AG09319 (cell line): ENCODE results near the gene MX1.

Experiments used
- DNase-seq: peaks from one replicate; pipeline ENCODE4 v3.0.0-alpha.2; 2010; ENCODE audit warnings: low read depth; ENCODE audit errors: extremely low read depth
- TF ChIP-seq, protein P1 (sequence below): IDR thresholded peaks from 2 replicates; pipeline ENCODE4 v1.5.1; 2011; ENCODE audit warnings: low read depth, mild to moderate bottlenecking, inconsistent platforms, low read length, moderate library complexity

The MX1 gene

DNA sequence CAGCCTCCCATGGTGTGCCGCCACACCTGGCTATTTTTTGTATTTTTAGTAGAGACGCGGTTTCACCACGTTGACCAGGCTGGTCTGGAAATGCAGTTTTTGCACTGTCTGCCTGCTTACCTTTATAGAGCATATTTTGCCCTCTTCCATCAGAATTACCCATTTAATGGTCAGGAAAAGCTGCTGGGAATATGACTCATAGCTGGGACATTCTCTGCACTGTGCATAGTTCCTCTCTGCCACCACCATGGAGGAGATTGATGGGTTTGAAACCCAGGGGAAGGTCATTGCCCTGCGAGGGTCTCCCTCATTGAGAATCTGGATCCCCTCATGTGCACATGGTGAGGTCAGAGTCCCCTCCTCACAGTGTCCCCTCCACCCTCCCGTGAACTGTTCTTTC is 32.1 kb downstream of the MX1 start:
- TF ChIP-seq, protein P1, sequence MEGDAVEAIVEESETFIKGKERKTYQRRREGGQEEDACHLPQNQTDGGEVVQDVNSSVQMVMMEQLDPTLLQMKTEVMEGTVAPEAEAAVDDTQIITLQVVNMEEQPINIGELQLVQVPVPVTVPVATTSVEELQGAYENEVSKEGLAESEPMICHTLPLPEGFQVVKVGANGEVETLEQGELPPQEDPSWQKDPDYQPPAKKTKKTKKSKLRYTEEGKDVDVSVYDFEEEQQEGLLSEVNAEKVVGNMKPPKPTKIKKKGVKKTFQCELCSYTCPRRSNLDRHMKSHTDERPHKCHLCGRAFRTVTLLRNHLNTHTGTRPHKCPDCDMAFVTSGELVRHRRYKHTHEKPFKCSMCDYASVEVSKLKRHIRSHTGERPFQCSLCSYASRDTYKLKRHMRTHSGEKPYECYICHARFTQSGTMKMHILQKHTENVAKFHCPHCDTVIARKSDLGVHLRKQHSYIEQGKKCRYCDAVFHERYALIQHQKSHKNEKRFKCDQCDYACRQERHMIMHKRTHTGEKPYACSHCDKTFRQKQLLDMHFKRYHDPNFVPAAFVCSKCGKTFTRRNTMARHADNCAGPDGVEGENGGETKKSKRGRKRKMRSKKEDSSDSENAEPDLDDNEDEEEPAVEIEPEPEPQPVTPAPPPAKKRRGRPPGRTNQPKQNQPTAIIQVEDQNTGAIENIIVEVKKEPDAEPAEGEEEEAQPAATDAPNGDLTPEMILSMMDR, result no peak
- no peak for DNase-seq

GRCh38 chr21:41458559-41458958 is 32.5 kb downstream of the MX1 start:
- TF ChIP-seq, protein P1, result no peak
- DNase-seq, result no peak

GRCh38 chr21:41459884-41460534 is 34.0 kb downstream of the MX1 start:
- DNase-seq, result no peak
- TF ChIP-seq, protein P1, result no peak

DNA sequence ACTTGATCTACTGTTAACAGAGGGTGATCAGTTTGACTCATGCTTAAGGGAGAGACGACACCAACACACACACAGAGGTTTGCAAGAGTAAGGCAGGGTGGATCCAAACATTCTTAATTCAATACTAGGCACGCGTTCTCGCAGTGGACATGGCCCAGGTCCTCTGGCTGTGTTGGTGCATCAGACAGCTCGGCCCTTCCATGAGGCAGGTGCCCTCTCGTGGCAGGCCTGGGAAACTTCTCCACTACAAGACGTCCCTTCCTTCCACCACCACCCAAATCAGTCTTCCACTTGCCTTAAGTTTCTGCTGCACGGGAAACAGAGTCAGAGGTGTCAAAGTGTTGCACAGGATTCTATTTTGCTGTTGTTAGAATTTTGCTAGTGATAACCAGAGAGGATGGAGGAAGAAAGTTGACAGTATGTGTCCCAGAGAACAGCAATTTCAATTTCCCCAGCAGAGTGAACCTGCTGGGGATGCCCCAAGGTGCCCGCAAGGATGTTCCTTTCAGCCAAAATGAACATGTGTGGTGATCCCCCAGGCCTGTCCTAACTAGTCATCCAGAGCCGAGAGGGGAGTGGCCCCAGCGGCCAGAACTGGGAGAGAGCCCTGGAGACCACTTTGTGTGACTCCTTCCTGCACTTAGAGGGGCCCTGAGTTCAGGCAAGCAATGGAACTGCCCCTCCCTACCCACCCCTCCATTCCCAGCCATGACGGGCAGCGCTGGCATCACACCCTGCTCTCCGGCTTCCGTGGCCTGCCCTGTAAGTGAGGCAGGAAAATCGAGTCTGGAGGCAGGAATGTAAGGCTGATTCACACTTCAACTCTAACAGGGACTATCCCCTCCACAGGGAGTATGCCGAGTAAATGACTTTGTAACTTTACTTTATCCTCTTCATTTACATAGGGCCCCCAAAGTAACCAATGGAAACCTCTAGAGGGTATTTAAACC is 34.8 kb downstream of the MX1 start:
- TF ChIP-seq, protein P1, result peak; percentile 93

DNA sequence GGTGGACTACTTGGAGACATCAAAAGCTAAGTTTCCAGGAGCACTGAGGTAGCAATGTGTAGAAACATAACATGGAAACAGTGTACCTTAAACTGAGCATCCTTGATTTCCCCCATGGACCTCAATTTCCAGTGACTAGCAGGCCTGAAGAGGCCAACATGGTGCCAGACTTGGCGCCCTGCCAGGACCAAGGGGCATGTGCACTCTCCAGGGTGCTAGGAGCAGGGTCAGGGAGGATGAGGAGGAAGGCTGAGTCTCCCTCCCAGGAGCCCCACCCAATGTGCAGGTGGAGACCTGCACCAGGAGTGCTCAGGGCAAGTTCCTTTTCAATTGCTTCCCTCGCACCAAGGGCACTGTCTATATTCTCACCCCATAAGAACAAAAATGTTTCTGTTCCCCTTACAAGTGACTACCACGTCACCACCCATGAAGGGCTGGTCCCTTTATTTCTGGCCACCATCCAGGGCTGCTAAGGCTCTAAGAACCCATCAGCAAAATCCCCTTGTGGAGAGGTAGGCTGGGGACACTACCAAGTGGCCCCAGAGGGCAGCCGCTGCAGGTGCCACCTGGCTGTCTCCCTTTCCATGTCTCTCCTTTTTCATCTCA is 39.2 kb downstream of the MX1 start:
- TF ChIP-seq, protein P1, result no peak
- DNase-seq, result no peak

More for the DNA sequence above, 34.8 kb downstream of the MX1 start:
- DNase-seq, result peak; percentile 54

DNA sequence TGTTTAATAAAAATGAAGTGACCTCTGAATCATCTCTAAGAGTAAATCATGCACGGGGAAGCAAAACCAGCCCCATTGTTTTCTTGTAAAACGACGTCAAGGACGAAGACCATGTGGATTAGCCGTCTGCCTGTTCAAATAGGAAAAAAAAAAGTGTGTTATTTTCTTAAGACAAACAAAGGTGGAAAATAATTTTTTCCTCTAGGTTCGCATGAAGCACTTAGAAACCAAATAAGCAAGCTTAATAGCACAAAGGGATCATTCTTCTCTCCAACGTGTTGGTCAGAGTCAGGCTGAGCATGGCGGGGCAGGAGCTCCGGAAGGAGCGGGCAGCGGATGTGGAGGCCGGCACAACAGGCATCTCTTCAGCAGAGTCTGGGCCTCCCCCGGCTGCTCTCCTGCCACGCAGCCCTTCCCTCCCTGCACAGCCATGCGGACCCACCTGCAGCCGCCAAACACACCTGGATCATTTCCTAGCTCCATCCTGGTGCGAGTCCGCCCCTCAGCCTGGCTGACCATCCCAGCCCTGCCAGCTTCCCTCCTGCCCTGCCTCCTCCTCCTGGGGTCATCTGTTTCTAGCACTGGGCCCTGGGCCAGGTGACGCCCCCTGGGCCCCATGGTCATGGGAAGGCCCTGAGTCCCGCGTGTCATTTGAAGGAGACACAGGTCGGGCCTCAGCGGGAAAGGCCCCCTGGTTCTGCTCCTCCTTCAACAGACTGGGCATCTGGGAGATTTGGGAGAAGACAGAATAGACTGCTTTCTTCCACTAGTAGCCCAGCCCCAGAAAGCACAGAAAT is 40.2 kb downstream of the MX1 start:
- TF ChIP-seq, protein P1, result no peak
- DNase-seq, result no peak
